K562 (cell line): Measurements from ENCODE around the gene KLK3. TPM values are rescaled to one million over a fixed set of nuclear protein-coding genes. Genes with fewer than 3 reads are reported as not detected.

Experiments
- ARID4B ChIP-seq: sonication (generic); formaldehyde crosslinking; IDR thresholded peaks from 2 replicates; pipeline ENCODE4 v1.8.0; 2022; ENCODE audit warnings: mild to moderate bottlenecking, missing genetic modification reagents
- BRD4 ChIP-seq: fragments of 200-600 bp; sonication (generic); IDR thresholded peaks from 2 replicates; pipeline ENCODE4 v1.6.1; 2017; ENCODE audit warnings: inconsistent platforms
- CTCF ChIP-seq, 3 experiments: IDR thresholded peaks in 2 of 3; conservative IDR thresholded peaks in 1 of 3; 2 replicates each; pipeline ENCODE4 v1.5.1; 2011 to 2012; ENCODE audit warnings: low read length in 3 of 3, mild to moderate bottlenecking in 3 of 3, control low read depth in 2 of 3, improper control_type of control experiment in 1 of 3, inconsistent platforms in 1 of 3, low read depth in 1 of 3, mixed read lengths in 1 of 3, moderate library complexity in 1 of 3; ENCODE audit not compliant: insufficient read depth in 2 of 3
- FOXK2 ChIP-seq, 2 experiments: fragments of 450-650 bp; IDR thresholded peaks in 1 of 2; conservative IDR thresholded peaks in 1 of 2; 2 replicates each; pipeline ENCODE4 v1.6.1; 2016; ENCODE audit warnings: low read depth in 2 of 2, mild to moderate bottlenecking in 1 of 2
- HMBOX1 ChIP-seq: sonication (generic); IDR thresholded peaks from 2 replicates; pipeline ENCODE4 v1.6.1; 2016
- MAZ ChIP-seq, 2 experiments: fragments of 450-650 bp in 1 of 2; sonication (generic) in 1 of 2; formaldehyde crosslinking; IDR thresholded peaks in 1 of 2; conservative IDR thresholded peaks in 1 of 2; 2 replicates each; pipeline versions ENCODE4 v1.4.0 to v1.5.0; 2020; ENCODE audit warnings: mild to moderate bottlenecking in 1 of 2, missing genetic modification reagents in 1 of 2
- MEIS2 ChIP-seq: fragments of 450-650 bp; IDR thresholded peaks from 2 replicates; pipeline ENCODE4 v1.6.1; 2014; ENCODE audit warnings: mild to moderate bottlenecking; ENCODE audit not compliant: partially characterized antibody
- POLR2B ChIP-seq: fragments of 450-650 bp; IDR thresholded peaks from 2 replicates; pipeline ENCODE4 v1.6.1; 2018; ENCODE audit warnings: low read depth; ENCODE audit not compliant: partially characterized antibody
- RBFOX2 ChIP-seq: fragments of 200-400 bp; formaldehyde crosslinking; IDR thresholded peaks from 2 replicates; pipeline ENCODE4 v1.6.1; 2017; ENCODE audit warnings: low read depth, mild to moderate bottlenecking, low read length, moderate library complexity
- RUNX1 ChIP-seq: sonication (generic); IDR thresholded peaks from 2 replicates; pipeline ENCODE4 v1.6.1; 2016; ENCODE audit warnings: antibody characterized with exemption, low read depth
- SMARCC2 ChIP-seq: fragments of 450-650 bp; IDR thresholded peaks from 2 replicates; pipeline ENCODE4 v1.6.1; 2017; ENCODE audit warnings: antibody characterized with exemption, moderate library complexity, mild to moderate bottlenecking, low read depth
- TBL1XR1 ChIP-seq, 2 experiments: IDR thresholded peaks; 2 replicates each; pipeline ENCODE4 v1.6.1; 2012; ENCODE audit warnings: improper control_type of control experiment in 2 of 2, low read length in 2 of 2, mild to moderate bottlenecking in 1 of 2
- TFAP4 ChIP-seq: sonication (generic); formaldehyde crosslinking; IDR thresholded peaks from 2 replicates; pipeline ENCODE4 v1.8.0; 2022; ENCODE audit warnings: missing genetic modification reagents, mild to moderate bottlenecking, moderate library complexity, borderline replicate concordance
- ZBTB26 ChIP-seq: fragments of 450-650 bp; formaldehyde crosslinking; IDR thresholded peaks from 2 replicates; pipeline ENCODE4 v1.4.0; 2022; ENCODE audit warnings: missing genetic modification characterization
- ZEB2 ChIP-seq: fragments of 450-650 bp; IDR thresholded peaks from 2 replicates; pipeline ENCODE4 v1.6.1; 2016
- ZNF449 ChIP-seq: fragments of 250-450 bp; sonication (Bioruptor Pico); IDR thresholded peaks from 2 replicates; pipeline ENCODE4 v1.8.0; 2022; ENCODE audit warnings: moderate library complexity, mild to moderate bottlenecking, inconsistent platforms
- polyA plus RNA-seq, 8 experiments: library from polyadenylated mRNA; depleted of rRNA in 4 of 8; stranded (reverse) in 5 of 8; unstranded in 3 of 8; fragments of >200 nt; fragmentation: Nextera tagmentation in 2 of 8; fragmentation: Illumina TruSeq in 1 of 8; extraction: Ambion mirVana in 2 of 8; extraction: Trizol in 1 of 8; gene quantifications; 2 replicates each; pipeline versions ENCODE4 v1.2.1 to v1.2.3, GENCODE V29; 2011 to 2014; ENCODE audit warnings: inconsistent platforms in 1 of 8, missing spikeins in 1 of 8
- total RNA-seq, 7 experiments: library from RNA; depleted of rRNA in 6 of 7; stranded (reverse); fragments of >200 nt in 6 of 7; fragmentation: Illumina TruSeq in 2 of 7; extraction: Trizol in 2 of 7; gene quantifications; 2 replicates each; pipeline versions ENCODE4 v1.2.1 to v1.2.3, GENCODE V29; 2011 to 2021; ENCODE audit warnings: low replicate concordance in 1 of 7

Gene KLK3
- total and polyA plus RNA-seq, 9 of the 15 experiments (the other 6 are each of a cell fraction or from before 2014, with no cell fraction given) = not detected

- TF ChIP-seq RBFOX2 = no peak
- TF ChIP-seq HMBOX1 = no peak
- no peak for TF ChIP-seq RUNX1
- TF ChIP-seq ARID4B (CRISPR knock-in tag) = no peak
- no peak for TF ChIP-seq BRD4
- TF ChIP-seq POLR2B = no peak
- no peak for TF ChIP-seq TBL1XR1 (IDR thresholded peaks at IDR 0.05; ENCODE audit: low read length in 2 of 2)
- TF ChIP-seq ZNF449 (CRISPR knock-in tag) = no peak
- peak; percentile 42; the same call in 1 of the 2 replicates for TF ChIP-seq ZEB2
- no peak for TF ChIP-seq SMARCC2
- peak; percentile 52 to 57; a peak in 3 of 4 replicates for TF ChIP-seq MAZ (CRISPR knock-in tag; conservative IDR thresholded peaks at IDR 0.05 in 1 of 2, IDR thresholded peaks at IDR 0.05 in 1 of 2)
- no peak for TF ChIP-seq MEIS2
- no peak for TF ChIP-seq TFAP4 (CRISPR knock-in tag)
- TF ChIP-seq CTCF (IDR thresholded peaks at IDR 0.05 in 2 of 3, conservative IDR thresholded peaks at IDR 0.05 in 1 of 3; ENCODE audit: insufficient read depth in 2 of 3, low read depth in 1 of 3, low read length in 3 of 3) = no peak
- no peak for TF ChIP-seq ZBTB26 (CRISPR knock-in tag)
- TF ChIP-seq FOXK2 (conservative IDR thresholded peaks at IDR 0.05 in 1 of 2, IDR thresholded peaks at IDR 0.05 in 1 of 2; ENCODE audit: low read depth in 2 of 2) = peak; percentile 84 to 92
These were observed 31.2 kb upstream of the KLK3 start, which contains the start of gene KLK1 (continued) for GRCh38 chr19:50823389-50824042.
